BLaER1 treated with 17β-estradiol and CSF1 and Interleukin-3, amounts not matched to agents 10 nM and 100 nM (cell line): ENCODE data around the gene PTEN.
"Not testable (repeated sequence)": the region's sequence is repeated elsewhere in the genome, so short reads cannot be mapped to it uniquely, and the experiment has no call there.

Experiments
- H3K27ac ChIP-seq, 11 experiments: shearing (Covaris generic); formaldehyde crosslinking; 2 replicates each; pipeline ENCODE4 v1.8.1; 2022
- H3K27me3 ChIP-seq, 11 experiments: shearing (Covaris generic); formaldehyde crosslinking; 2 replicates each; pipeline ENCODE4 v1.8.1; 2022
- H3K36me3 ChIP-seq, 11 experiments: shearing (Covaris generic); formaldehyde crosslinking; 2 replicates each; pipeline ENCODE4 v1.8.1; 2022
- H3K4me1 ChIP-seq, 10 experiments: shearing (Covaris generic); formaldehyde crosslinking; 2 replicates each; pipeline ENCODE4 v1.8.1; 2022
- H3K4me2 ChIP-seq, 11 experiments: shearing (Covaris generic); formaldehyde crosslinking; 2 replicates each; pipeline ENCODE4 v1.8.1; 2022
- H3K4me3 ChIP-seq, 10 experiments: shearing (Covaris generic); formaldehyde crosslinking; 2 replicates each; pipeline ENCODE4 v1.8.1; 2022
- H3K9ac ChIP-seq, 11 experiments: shearing (Covaris generic); formaldehyde crosslinking; 2 replicates each; pipeline ENCODE4 v1.8.1; 2022
- H3K9me3 ChIP-seq, 11 experiments: shearing (Covaris generic); formaldehyde crosslinking; replicated peaks in 1 of 11; 2 replicates each; pipeline ENCODE4 v1.8.1; 2022
- H4K20me1 ChIP-seq, 11 experiments: shearing (Covaris generic); formaldehyde crosslinking; 2 replicates each; pipeline ENCODE4 v1.8.1; 2022
- Cebpa-rat ChIP-seq, 11 experiments: shearing (Covaris generic); IDR thresholded peaks; 2 replicates each; pipeline ENCODE4 v1.8.1; 2022

Gene PTEN

GRCh38 chr10:87852089-87852488, 11.3 kb upstream of the PTEN start:
- Histone ChIP-seq H3K4me3 (no peak overlapping the region), H4K20me1 (no peaks in the 10 kb centered on the region; a peak in 1 of 22 replicates), H3K27ac (no peak overlapping the region), H3K9ac (no peak overlapping the region), H3K9me3 (peaks cover 0 to 11% (median 8%) of the 10 kb centered on the region in 11 experiments; a peak in 10 of 22 replicates), H3K27me3 (no peaks in the 10 kb centered on the region), H3K36me3 (no peaks in the 10 kb centered on the region), H3K4me1 (peaks cover 0 to 15% (median 12%) of the 10 kb centered on the region in 10 experiments; a peak in 12 of 20 replicates), H3K4me2 (no peak overlapping the region)
- TF ChIP-seq Cebpa-rat (IDR thresholded peaks at IDR 0.05), result no peak

GRCh38 chr10:87855247-87855646, 8.2 kb upstream of the PTEN start:
- H3K4me2 ChIP-seq, H3K27ac ChIP-seq, H3K4me3 ChIP-seq, H3K36me3 ChIP-seq, H4K20me1 ChIP-seq, H3K27me3 ChIP-seq, H3K9ac ChIP-seq: not testable (repeated sequence)
- Histone ChIP-seq H3K9me3 (peaks cover 0 to 11% (median 8%) of the 10 kb centered on the region in 11 experiments; a peak in 10 of 22 replicates), H3K4me1 (peaks cover under 1 to 20% (median 14%) of the 10 kb centered on the region in 10 experiments; a peak in 19 of 20 replicates)

GRCh38 chr10:87855665-87856064, 7.8 kb upstream of the PTEN start:
- H3K9me3 ChIP-seq, result peaks cover 0 to 11% (median 8%) of the 10 kb centered on the region in 11 experiments; a peak in 10 of 22 replicates
- H3K4me1 ChIP-seq, result peaks cover 4 to 20% (median 14%) of the 10 kb centered on the region in 10 experiments
- H3K9ac ChIP-seq, H4K20me1 ChIP-seq, H3K4me2 ChIP-seq, H3K36me3 ChIP-seq, H3K4me3 ChIP-seq, H3K27ac ChIP-seq, H3K27me3 ChIP-seq: not testable (repeated sequence)

- Histone ChIP-seq H3K9me3 (peaks cover 0 to 9% (median 5%) of the 10 kb centered on the region in 11 experiments; a peak in 10 of 22 replicates), H3K4me2 (peak overlapping the region; percentile 84 to 98 (median 92)), H3K4me1 (peaks cover 15 to 23% (median 17%) of the 10 kb centered on the region in 10 experiments), H3K27ac (peak overlapping the region in 7 of 11 experiments; percentile 93 to 98 (median 97); a peak in 14 of 22 replicates), H3K4me3 (peak overlapping the region in 4 of 10 experiments; percentile 80 to 90 (median 84); a peak in 7 of 20 replicates), H4K20me1 (peaks cover 10 to 16% (median 13%) of the 10 kb centered on the region in 11 experiments; a peak in 21 of 22 replicates), H3K9ac (peak overlapping the region in 4 of 11 experiments; percentile 98; a peak in 5 of 22 replicates), H3K36me3 (no peaks in the 10 kb centered on the region), H3K27me3 (no peaks in the 10 kb centered on the region)
- no peak for TF ChIP-seq Cebpa-rat (IDR thresholded peaks at IDR 0.05)
These were observed 3.1 kb upstream of the PTEN start for GRCh38 chr10:87860156-87860795.

GRCh38 chr10:87860816-87861403, 2.5 kb upstream of the PTEN start:
- Histone ChIP-seq H3K4me2 (peak overlapping the region; percentile 84 to 98 (median 92)), H3K27me3 (no peaks in the 10 kb centered on the region), H3K9ac (peak overlapping the region; percentile 93 to 98 (median 96); a peak in 20 of 22 replicates), H3K27ac (peak overlapping the region in 9 of 11 experiments; percentile 92 to 98 (median 96); a peak in 19 of 22 replicates), H3K4me3 (peak overlapping the region; percentile 73 to 91 (median 84)), H3K36me3 (no peaks in the 10 kb centered on the region), H3K4me1 (peaks cover 15 to 23% (median 17%) of the 10 kb centered on the region in 10 experiments), H4K20me1 (peaks cover 16 to 23% (median 20%) of the 10 kb centered on the region in 11 experiments), H3K9me3 (peaks cover 0 to 6% (median 3%) of the 10 kb centered on the region in 11 experiments; a peak in 7 of 22 replicates)
- no peak; a peak in 1 of 22 replicates for TF ChIP-seq Cebpa-rat (IDR thresholded peaks at IDR 0.05)

- peaks cover 15 to 23% (median 17%) of the 10 kb centered on the region in 10 experiments for H3K4me1 ChIP-seq
- peak in 3 of 11 experiments; percentile 26 to 51 (median 28); a peak in 2 of 22 replicates for TF ChIP-seq Cebpa-rat (IDR thresholded peaks at IDR 0.05)
- H3K27ac ChIP-seq, result peak overlapping the region; percentile 41 to 98 (median 96); a peak in 21 of 22 replicates
These were observed 1.9 kb upstream of the PTEN start for GRCh38 chr10:87861566-87861952.

GRCh38 chr10:87861953-87862678, 1.3 kb upstream of the PTEN start:
- H3K9ac ChIP-seq, result peak overlapping the region; percentile 93 to 98 (median 96)
- peaks cover 29 to 35% (median 32%) of the 10 kb centered on the region in 11 experiments for H4K20me1 ChIP-seq
- TF ChIP-seq Cebpa-rat (IDR thresholded peaks at IDR 0.05), result peak in 6 of 11 experiments; percentile 2 to 44 (median 24); a peak in 5 of 22 replicates
- H3K4me2 ChIP-seq, result peak overlapping the region; percentile 84 to 98 (median 94)
- peak overlapping the region; percentile 73 to 91 (median 84) for H3K4me3 ChIP-seq
- H3K27me3 ChIP-seq, result no peaks in the 10 kb centered on the region
- peak overlapping the region; percentile 83 to 98 (median 96); a peak in 21 of 22 replicates for H3K27ac ChIP-seq
- 0 out of 22 replicates have a peak, but pooled peaks cover 0 to 5% (median 0%) of the 10 kb centered on the region in 11 experiments for H3K36me3 ChIP-seq
- H3K9me3 ChIP-seq, result no peaks in the 10 kb centered on the region
- H3K4me1 ChIP-seq, result peaks cover 15 to 23% (median 17%) of the 10 kb centered on the region in 10 experiments

More at GRCh38 chr10:87861566-87861952, 1.9 kb upstream of the PTEN start:
- no peaks in the 10 kb centered on the region for H3K36me3 ChIP-seq
- peaks cover 0 to 3% (median under 1%) of the 10 kb centered on the region in 11 experiments; a peak in 7 of 22 replicates for H3K9me3 ChIP-seq
- no peaks in the 10 kb centered on the region for H3K27me3 ChIP-seq
- H4K20me1 ChIP-seq, result peaks cover 23 to 29% (median 26%) of the 10 kb centered on the region in 11 experiments
- H3K4me2 ChIP-seq, result peak overlapping the region; percentile 84 to 98 (median 92)
- peak overlapping the region; percentile 93 to 98 (median 96) for H3K9ac ChIP-seq
- H3K4me3 ChIP-seq, result peak overlapping the region; percentile 73 to 91 (median 84)

GRCh38 chr10:87862679-87863052, 759 bp upstream of the PTEN start:
- peak overlapping the region; percentile 84 to 98 (median 94) for H3K4me2 ChIP-seq
- no peaks in the 10 kb centered on the region for H3K9me3 ChIP-seq
- peaks cover 15 to 23% (median 17%) of the 10 kb centered on the region in 10 experiments for H3K4me1 ChIP-seq
- H3K27ac ChIP-seq, result peak overlapping the region; percentile 83 to 98 (median 96); a peak in 21 of 22 replicates
- TF ChIP-seq Cebpa-rat (IDR thresholded peaks at IDR 0.05), result no peak
- H3K27me3 ChIP-seq, result no peaks in the 10 kb centered on the region
- H3K4me3 ChIP-seq, result peak overlapping the region; percentile 73 to 91 (median 84)
- H3K9ac ChIP-seq, result peak overlapping the region; percentile 93 to 98 (median 96)
- H4K20me1 ChIP-seq, result peaks cover 34 to 40% (median 37%) of the 10 kb centered on the region in 11 experiments
- H3K36me3 ChIP-seq, result peaks cover 0 to 7% (median 0%) of the 10 kb centered on the region in 11 experiments; a peak in 1 of 22 replicates

- peak overlapping the region; percentile 73 to 91 (median 84) for H3K4me3 ChIP-seq
- not testable (repeated sequence) for H3K36me3 ChIP-seq, H3K9me3 ChIP-seq, H3K27me3 ChIP-seq
- H3K27ac ChIP-seq, result peak overlapping the region; percentile 83 to 98 (median 96)
- H4K20me1 ChIP-seq, result peaks cover 48 to 54% (median 50%) of the 10 kb centered on the region in 11 experiments
- H3K4me2 ChIP-seq, result peak overlapping the region; percentile 67 to 98 (median 82)
- peak overlapping the region; percentile 93 to 98 (median 96) for H3K9ac ChIP-seq
- peaks cover 18 to 28% (median 24%) of the 10 kb centered on the region in 10 experiments for H3K4me1 ChIP-seq
These were observed 598 bp downstream of the PTEN start for GRCh38 chr10:87863951-87864495.
